ENCODE measurements around the gene PPP1R12C.
"Not testable (repeated sequence)": the region's sequence is repeated elsewhere in the genome, so short reads cannot be mapped to it uniquely, and the experiment has no call there.

PPP1R12C gene

DNA sequence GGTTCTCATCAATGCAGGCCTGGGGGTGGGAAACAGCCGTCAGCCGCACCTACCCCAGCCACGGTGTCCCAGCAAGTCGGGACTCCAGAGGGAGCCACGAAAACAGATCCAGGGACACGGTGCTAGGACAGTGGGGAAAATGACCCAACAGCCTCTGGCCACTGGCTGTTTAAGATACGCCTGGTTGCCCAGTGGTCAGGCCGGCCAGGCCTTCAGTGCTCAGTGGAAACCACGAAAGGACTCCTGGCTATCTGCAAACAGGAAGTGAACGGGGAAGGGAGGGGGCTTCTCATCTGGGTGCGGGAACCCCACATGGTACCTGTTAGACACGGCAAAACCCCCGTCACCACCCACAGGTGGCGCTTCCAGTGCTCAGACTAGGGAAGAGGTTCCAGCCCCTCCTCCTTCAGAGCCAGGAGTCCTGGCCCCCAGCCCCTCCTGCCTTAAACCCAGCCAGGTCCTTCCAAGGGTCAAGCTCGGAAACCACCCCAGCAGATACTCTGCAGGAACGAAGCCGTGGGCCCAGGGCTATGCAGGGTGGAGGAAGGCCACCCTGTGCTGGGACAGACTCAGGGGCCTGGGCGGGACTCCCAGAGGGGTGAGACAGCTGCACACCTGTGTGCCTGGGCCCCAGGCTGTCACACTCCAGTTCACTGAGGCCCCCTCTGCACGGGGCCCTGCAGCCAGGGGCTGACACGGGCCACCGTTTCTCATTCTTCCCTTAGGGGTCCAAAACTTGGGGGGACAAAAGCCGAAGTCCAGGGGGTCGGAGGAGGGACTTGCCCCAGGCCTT is 4.5 kb downstream of the PPP1R12C start:
- DNase-seq (ENCODE audit: extremely low read depth, low read depth): no peak

DNA sequence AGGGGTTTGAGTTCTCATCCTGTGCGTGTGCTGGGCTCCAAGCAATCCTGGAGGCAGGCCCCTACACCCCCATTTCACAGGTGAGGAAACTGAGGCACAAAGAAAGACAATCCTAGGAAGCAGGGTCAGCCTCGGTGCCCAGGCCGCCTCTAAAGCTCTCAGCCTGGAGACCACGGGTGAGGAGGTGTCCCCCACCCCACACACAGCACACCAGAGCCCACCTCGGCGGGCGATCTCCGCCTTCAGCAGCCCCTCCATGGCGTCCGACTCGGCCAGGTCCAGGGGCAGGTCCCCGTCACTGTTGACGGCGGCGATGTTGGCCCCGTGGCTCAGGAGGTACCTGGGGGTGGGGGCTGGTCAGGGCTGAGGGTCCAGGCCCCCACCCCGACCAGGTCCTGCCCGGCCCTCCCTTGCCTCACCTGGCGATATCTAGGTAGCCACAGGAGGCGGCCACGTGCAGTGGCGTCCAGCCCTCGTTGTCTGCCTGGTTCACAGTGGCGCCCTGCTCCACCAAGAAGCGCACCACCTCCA is 5.1 kb downstream of the PPP1R12C start:
- no peak for DNase-seq (ENCODE audit: extremely low read depth, low read depth)
- TF ChIP-seq, protein P1, sequence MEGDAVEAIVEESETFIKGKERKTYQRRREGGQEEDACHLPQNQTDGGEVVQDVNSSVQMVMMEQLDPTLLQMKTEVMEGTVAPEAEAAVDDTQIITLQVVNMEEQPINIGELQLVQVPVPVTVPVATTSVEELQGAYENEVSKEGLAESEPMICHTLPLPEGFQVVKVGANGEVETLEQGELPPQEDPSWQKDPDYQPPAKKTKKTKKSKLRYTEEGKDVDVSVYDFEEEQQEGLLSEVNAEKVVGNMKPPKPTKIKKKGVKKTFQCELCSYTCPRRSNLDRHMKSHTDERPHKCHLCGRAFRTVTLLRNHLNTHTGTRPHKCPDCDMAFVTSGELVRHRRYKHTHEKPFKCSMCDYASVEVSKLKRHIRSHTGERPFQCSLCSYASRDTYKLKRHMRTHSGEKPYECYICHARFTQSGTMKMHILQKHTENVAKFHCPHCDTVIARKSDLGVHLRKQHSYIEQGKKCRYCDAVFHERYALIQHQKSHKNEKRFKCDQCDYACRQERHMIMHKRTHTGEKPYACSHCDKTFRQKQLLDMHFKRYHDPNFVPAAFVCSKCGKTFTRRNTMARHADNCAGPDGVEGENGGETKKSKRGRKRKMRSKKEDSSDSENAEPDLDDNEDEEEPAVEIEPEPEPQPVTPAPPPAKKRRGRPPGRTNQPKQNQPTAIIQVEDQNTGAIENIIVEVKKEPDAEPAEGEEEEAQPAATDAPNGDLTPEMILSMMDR (IDR thresholded peaks at IDR 0.05; ENCODE audit: low read depth, low read length): no peak

More for the DNA sequence above, 4.5 kb downstream of the PPP1R12C start:
- TF ChIP-seq, protein P1 (IDR thresholded peaks at IDR 0.05; ENCODE audit: low read depth, low read length): no peak

DNA sequence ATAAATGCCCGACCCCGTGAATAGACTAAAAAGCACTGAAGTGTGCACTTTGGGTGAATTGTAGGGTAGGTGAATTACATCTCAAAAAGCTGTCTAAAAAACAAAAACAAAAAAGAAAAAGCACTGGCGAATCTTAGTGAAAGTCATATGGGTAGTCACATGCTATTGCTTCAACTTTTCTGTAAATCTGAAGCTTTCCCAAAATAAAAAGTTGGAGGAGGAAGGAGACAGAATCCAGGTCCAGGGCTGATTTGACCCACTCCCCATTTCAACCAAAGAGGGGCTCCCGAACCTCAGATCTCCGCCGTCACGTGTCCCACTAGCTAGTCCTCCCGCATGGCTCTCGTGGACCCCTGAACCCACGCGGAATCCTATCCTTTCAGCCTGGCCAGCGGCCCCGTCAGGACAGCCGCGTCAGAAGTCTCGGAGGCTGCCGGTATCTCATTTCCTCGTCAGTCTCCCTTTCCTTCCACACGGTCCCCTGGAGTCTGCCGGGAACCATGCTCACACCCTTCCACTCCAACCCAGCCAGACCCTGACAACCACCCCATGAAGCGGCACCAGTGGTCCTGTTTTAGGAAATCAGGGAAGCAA is 6.1 kb downstream of the PPP1R12C start:
- TF ChIP-seq, protein P1 (IDR thresholded peaks at IDR 0.05; ENCODE audit: low read depth, low read length): no peak
- no peak for DNase-seq (ENCODE audit: extremely low read depth, low read depth)

DNA sequence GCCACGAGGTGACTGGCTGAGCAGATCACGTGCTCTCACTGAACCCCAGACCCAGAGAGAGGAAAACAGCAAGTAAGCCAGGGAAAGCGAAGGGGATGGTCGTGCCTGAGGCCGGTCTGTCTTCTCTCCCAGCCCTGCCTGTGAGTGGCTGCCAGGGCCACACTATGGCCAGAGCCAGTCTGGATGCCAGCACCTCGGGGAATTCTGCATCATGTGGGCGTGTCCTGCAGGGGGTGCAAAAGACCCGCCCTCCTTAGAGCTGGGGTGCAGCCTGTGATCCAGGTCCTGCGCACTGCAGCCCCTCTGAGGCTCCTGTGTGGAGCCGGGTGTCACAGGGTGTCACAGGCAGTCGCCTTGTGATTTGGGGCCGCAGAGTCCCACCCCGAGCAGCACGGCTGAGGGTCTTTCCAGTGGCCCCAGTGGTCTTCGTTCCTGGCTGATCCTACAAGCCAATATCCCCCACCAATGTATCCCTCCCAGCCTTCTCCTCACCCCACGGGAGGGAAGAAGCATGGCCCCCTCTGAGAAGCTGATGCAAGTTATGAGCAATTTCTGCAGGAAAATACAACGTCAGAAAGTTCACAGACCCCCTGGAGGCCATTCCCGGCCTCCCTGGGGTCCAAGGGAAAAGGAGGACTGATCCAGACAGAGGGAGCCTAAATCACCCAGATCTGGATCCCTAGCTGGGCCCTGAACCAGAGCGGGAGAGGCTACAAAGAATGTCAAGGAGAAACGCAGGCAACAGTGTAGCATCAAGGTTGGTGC is 7.7 kb downstream of the PPP1R12C start:
- TF ChIP-seq, protein P1 (IDR thresholded peaks at IDR 0.05; ENCODE audit: low read depth, low read length): no peak
- DNase-seq (ENCODE audit: extremely low read depth, low read depth): no peak

DNA sequence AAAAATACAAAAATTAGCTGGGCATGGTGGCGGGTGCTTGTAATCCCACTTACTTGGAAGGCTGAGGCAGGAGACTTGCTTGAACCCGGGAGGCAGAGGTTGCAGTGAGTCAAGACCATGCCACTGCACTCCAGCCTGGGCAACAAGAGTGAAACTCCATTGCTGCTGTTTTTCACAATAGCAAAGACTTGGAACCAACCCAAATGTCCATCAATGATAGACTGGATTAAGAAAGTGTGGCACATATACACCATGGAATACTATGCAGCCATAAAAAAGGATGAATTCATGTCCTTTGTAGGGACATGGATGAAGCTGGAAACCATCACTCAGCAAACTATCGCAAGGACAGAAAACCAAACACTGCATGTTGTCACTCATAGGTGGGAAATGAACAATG is 10.2 kb downstream of the PPP1R12C start:
- not testable (repeated sequence) for DNase-seq (ENCODE audit: extremely low read depth, low read depth)

DNA sequence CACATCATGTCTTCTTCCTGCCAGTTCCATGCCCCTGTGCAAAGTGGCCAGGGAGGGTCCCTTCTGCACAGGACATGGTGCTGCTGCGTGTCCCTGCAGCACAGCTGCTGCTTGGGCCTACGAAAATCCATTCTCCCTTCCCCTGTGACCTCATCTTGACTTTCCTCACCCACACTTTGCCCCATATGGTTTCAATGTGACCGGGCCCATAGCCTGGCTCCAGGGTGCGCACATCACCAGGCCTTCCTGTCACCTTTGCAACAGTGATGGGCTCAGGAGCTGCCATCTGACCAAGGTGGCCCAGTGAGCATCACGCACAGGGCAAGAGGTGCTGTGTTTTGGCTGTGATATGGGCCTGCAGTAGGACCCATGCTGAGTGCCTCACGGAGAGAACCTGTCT is 10.8 kb downstream of the PPP1R12C start:
- TF ChIP-seq, protein P1 (IDR thresholded peaks at IDR 0.05; ENCODE audit: low read depth, low read length): no peak
- DNase-seq (ENCODE audit: extremely low read depth, low read depth): no peak

DNA sequence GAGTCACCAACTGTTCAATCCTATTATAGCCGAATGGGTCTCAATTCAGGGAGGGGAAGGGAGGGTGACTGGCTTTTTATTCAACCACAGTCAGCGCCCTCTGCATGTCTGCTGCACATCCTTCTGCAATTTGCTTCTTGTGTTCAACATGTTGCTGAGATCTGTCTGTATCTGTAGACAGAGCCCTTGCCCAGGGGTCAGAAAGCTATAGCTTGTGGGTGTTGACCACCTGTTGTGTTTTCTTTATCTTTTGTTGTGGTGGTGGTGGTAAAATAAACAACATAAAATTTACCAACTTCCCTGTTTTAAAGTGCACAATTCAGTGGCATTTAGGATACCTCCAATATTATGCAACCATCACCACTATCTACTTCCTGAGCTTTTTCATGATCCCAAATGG is 12.2 kb downstream of the PPP1R12C start:
- DNase-seq (ENCODE audit: extremely low read depth, low read depth): no peak
- TF ChIP-seq, protein P1 (IDR thresholded peaks at IDR 0.05; ENCODE audit: low read depth, low read length): no peak

Data from AG09319 (cell line).